Stomach (tissue), 9 donors: ENCODE measurements around the gene INPP5A. TPM values are rescaled to one million over a fixed set of nuclear protein-coding genes. Genes with fewer than 3 reads are reported as not detected.

Experiments
- DNase-seq, 2 donors: peaks; one replicate each; pipeline versions ENCODE4 v3.0.0 to v3.0.0-alpha.2; 2013 to 2019
- H3K27ac ChIP-seq, 5 donors: fragments of 200-600 bp in 4 of 5; sonication (generic) in 4 of 5; one replicate each; pipeline ENCODE4 v1.5.1; 2013 to 2019; ENCODE audit warnings: mild to moderate bottlenecking in 1 of 5, moderate library complexity in 1 of 5
- H3K27me3 ChIP-seq, 3 donors: fragments of 200-600 bp; sonication (generic); one replicate each; pipeline ENCODE4 v1.5.1; 2017 to 2019; ENCODE audit warnings: mixed run types in 1 of 3
- H3K36me3 ChIP-seq, 4 donors: fragments of 200-600 bp; sonication (generic); 1 replicate in 3 of 4; 2 replicates in 1 of 4; pipeline ENCODE4 v1.5.1; 2016 to 2019
- H3K4me1 ChIP-seq, 4 donors: fragments of 200-600 bp; sonication (generic); one replicate each; pipeline ENCODE4 v1.5.1; 2016 to 2019
- H3K4me3 ChIP-seq, 4 donors: fragments of 200-600 bp; sonication (generic) in 3 of 4; one replicate each; pipeline ENCODE4 v1.5.1; 2016 to 2019; ENCODE audit warnings: mild to moderate bottlenecking in 1 of 4
- H3K9me3 ChIP-seq, 4 donors: fragments of 200-600 bp; sonication (generic); one replicate each; pipeline ENCODE4 v1.5.1; 2016 to 2019
- CTCF ChIP-seq, 7 experiments: fragments of 450-650 bp in 4 of 7; fragments of 200-600 bp in 3 of 7; sonication (generic) in 3 of 7; IDR thresholded peaks; one replicate each; pipeline ENCODE4 v1.5.1; 2016 to 2019; ENCODE audit warnings: antibody characterized with exemption in 7 of 7, control low read depth in 2 of 7, mild to moderate bottlenecking in 1 of 7
- EP300 ChIP-seq: sonication (generic); formaldehyde crosslinking; IDR thresholded peaks from one replicate; pipeline ENCODE4 v1.6.1; 2017; ENCODE audit warnings: antibody characterized with exemption
- POLR2A ChIP-seq, 4 donors: fragments of 450-650 bp; IDR thresholded peaks; one replicate each; pipeline ENCODE4 v1.6.1; 2016; ENCODE audit warnings: antibody characterized with exemption in 4 of 4, control low read depth in 2 of 4, mild to moderate bottlenecking in 1 of 4, moderate library complexity in 1 of 4
- POLR2AphosphoS5 ChIP-seq, 3 donors: sonication (generic); formaldehyde crosslinking; IDR thresholded peaks; one replicate each; pipeline ENCODE4 v1.6.1; 2016; ENCODE audit warnings: antibody characterized with exemption in 3 of 3
- WGBS, 5 donors: extraction: QIAGEN DNeasy Blood & Tissue Kit in 3 of 5; methylation state at CpG; one replicate each; pipeline versions ENCODE4 v1.1.5 to v1.1.7; 2013 to 2018; 5-methylcytosine and 5-hydroxymethylcytosine counted together
- intact Hi-C: fragments of 100-400 bp; cut with DNase I; formaldehyde crosslinking; loops from one replicate; pipeline ENCODE4 v1.15.1; 2023; ENCODE audit warnings: low total_unique reads
- polyA plus RNA-seq, 3 donors: library from polyadenylated mRNA; stranded (reverse); fragments of 200-250 nt; gene quantifications; one replicate each; pipeline ENCODE4 v1.2.3, GENCODE V29; 2013
- total RNA-seq, 5 donors: library from RNA; depleted of rRNA; stranded (reverse); fragments of >200 nt; gene quantifications; one replicate each; pipeline versions ENCODE4 v1.1.0 to v1.2.3, GENCODE V29; 2014 to 2016
- donor health status: healthy with polysubstance abuse.
- donor health status: Bipolar disorder and iron deficiency.
- donor health status: healthy.

INPP5A gene
- total and polyA plus RNA-seq, 8 donors: 17.2 to 72.3 (median 31.0) TPM

- intact Hi-C loops: no loop called here
Observed at GRCh38 chr10:132615341-132616169, 78.0 kb downstream of the INPP5A start.

GRCh38 chr10:132616170-132616995, 78.8 kb downstream of the INPP5A start:
- DNase-seq: no peak
- no peak overlapping the region for H3K27ac ChIP-seq

More at GRCh38 chr10:132615341-132616169, 78.0 kb downstream of the INPP5A start:
- H3K9me3 ChIP-seq: peaks cover 8 to 14% (median 11%) of the 10 kb centered on the region in 4 donors
- H3K36me3 ChIP-seq: peaks cover 0 to 26% (median 21%) of the 10 kb centered on the region in 4 donors
- peaks cover 0 to 39% (median 21%) of the 10 kb centered on the region in 4 donors for H3K4me1 ChIP-seq
- WGBS, 5 donors: 85 to 94% (median 92%) methylated on average over 18 to 22 of the region's 22 CpGs
- no peak overlapping the region for H3K27ac ChIP-seq
- no peaks in the 10 kb centered on the region for H3K27me3 ChIP-seq
- H3K4me3 ChIP-seq: no peak overlapping the region
- no peak for DNase-seq
- TF ChIP-seq CTCF (IDR thresholded peaks at IDR 0.05) (no peak), POLR2A (IDR thresholded peaks at IDR 0.05) (no peak)

GRCh38 chr10:132616996-132617736, 79.6 kb downstream of the INPP5A start:
- WGBS, 5 donors: 88 to 92% (median 92%) methylated on average over 4 to 20 of the region's 20 CpGs
- intact Hi-C loops: no loop called here

More at GRCh38 chr10:132616170-132616995, 78.8 kb downstream of the INPP5A start:
- TF ChIP-seq POLR2A (IDR thresholded peaks at IDR 0.05): no peak
- TF ChIP-seq CTCF (IDR thresholded peaks at IDR 0.05): no peak
- no peak for TF ChIP-seq EP300
- TF ChIP-seq POLR2AphosphoS5 (IDR thresholded peaks at IDR 0.05): no peak
- Histone ChIP-seq H3K9me3 (peaks cover 8 to 14% (median 11%) of the 10 kb centered on the region in 4 donors), H3K4me1 (peaks cover 0 to 31% (median 17%) of the 10 kb centered on the region in 4 donors), H3K36me3 (peaks cover 0 to 26% (median 21%) of the 10 kb centered on the region in 4 donors), H3K27me3 (no peaks in the 10 kb centered on the region), H3K4me3 (no peak overlapping the region)
- intact Hi-C loops: no loop called here
- 90 to 95% (median 93%) methylated on average over 28 to 30 of the region's 30 CpGs for WGBS, 5 donors

More at GRCh38 chr10:132616996-132617736, 79.6 kb downstream of the INPP5A start:
- Histone ChIP-seq H3K27me3 (no peaks in the 10 kb centered on the region), H3K4me3 (no peak overlapping the region), H3K9me3 (peaks cover 8 to 14% (median 11%) of the 10 kb centered on the region in 4 donors), H3K27ac (no peak overlapping the region), H3K36me3 (peaks cover 0 to 26% (median 21%) of the 10 kb centered on the region in 4 donors), H3K4me1 (peaks cover 0 to 23% (median 13%) of the 10 kb centered on the region in 4 donors)
- no peak for DNase-seq
- TF ChIP-seq CTCF (IDR thresholded peaks at IDR 0.05) (no peak), POLR2AphosphoS5 (IDR thresholded peaks at IDR 0.05) (no peak), POLR2A (IDR thresholded peaks at IDR 0.05) (no peak), EP300 (no peak)
